KMS-11 (cell line): ENCODE results near the gene EPS15.

Source experiments
- H2AFZ ChIP-seq: fragments of 200-600 bp; sonication (generic); 2 replicates; pipeline ENCODE4 v1.6.1; 2016; ENCODE audit warnings: antibody characterized with exemption, mixed run types, low read depth
- H3K27ac ChIP-seq: fragments of 200-600 bp; sonication (generic); 2 replicates; pipeline ENCODE4 v1.6.1; 2016; ENCODE audit warnings: mild to moderate bottlenecking, mixed run types
- H3K27me3 ChIP-seq: fragments of 200-600 bp; sonication (generic); 2 replicates; pipeline ENCODE4 v1.6.1; 2017; ENCODE audit warnings: mild to moderate bottlenecking, low read depth, mixed run types, moderate library complexity; ENCODE audit not compliant: insufficient read depth
- H3K36me3 ChIP-seq: fragments of 200-600 bp; sonication (generic); 2 replicates; pipeline ENCODE4 v1.6.1; 2017; ENCODE audit warnings: mild to moderate bottlenecking, mixed run types; ENCODE audit not compliant: insufficient read depth
- H3K4me1 ChIP-seq: fragments of 200-600 bp; sonication (generic); 2 replicates; pipeline ENCODE4 v1.6.1; 2016; ENCODE audit warnings: mild to moderate bottlenecking, low read depth, mixed run types; ENCODE audit not compliant: poor library complexity, severe bottlenecking
- H3K4me2 ChIP-seq: fragments of 200-600 bp; sonication (generic); 2 replicates; pipeline ENCODE4 v1.7.0; 2016; ENCODE audit warnings: mild to moderate bottlenecking, mixed run types
- H3K4me3 ChIP-seq: fragments of 200-600 bp; sonication (generic); IDR thresholded peaks from 2 replicates; pipeline ENCODE4 v1.6.1; 2017; ENCODE audit warnings: low read depth, low read length, mixed read lengths; ENCODE audit not compliant: insufficient read depth
- H3K79me2 ChIP-seq: fragments of 200-600 bp; sonication (generic); 2 replicates; pipeline ENCODE4 v1.6.1; 2016; ENCODE audit warnings: low read depth, mixed run types; ENCODE audit not compliant: insufficient read depth
- H3K9ac ChIP-seq: fragments of 200-600 bp; sonication (generic); 2 replicates; pipeline ENCODE4 v1.6.1; 2016; ENCODE audit warnings: mild to moderate bottlenecking, mixed run types
- H4K20me1 ChIP-seq: fragments of 200-600 bp; sonication (generic); 2 replicates; pipeline ENCODE4 v1.6.1; 2016; ENCODE audit warnings: mild to moderate bottlenecking, mixed run types; ENCODE audit not compliant: insufficient read depth
- TF ChIP-seq, protein P1 (sequence below): fragments of 200-600 bp; sonication (generic); conservative IDR thresholded peaks from 2 replicates; pipeline ENCODE4 v1.6.1; 2017; ENCODE audit warnings: low read depth, mild to moderate bottlenecking, antibody characterized with exemption, low read length, moderate library complexity, mixed read lengths

Gene EPS15

DNA sequence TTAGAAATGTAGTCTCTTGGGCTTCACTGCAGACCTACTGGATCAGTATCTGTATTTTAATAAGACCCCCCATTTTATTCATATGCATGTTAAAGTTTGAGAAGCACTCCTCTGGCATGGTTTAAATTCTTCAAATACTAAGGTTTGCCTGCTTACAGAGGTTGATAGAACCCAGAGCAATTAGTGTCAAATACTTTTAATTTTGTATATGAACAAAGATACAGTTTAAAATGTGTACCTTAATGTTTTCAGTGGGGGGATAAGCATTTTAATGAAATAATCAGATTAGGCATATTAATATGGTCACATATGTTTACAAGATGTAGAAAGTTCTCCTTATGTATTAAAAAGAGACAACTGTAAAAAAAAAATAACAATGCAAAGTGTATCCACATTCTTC, 40.4 kb upstream of the EPS15 start:
- Histone ChIP-seq H3K27ac (no peak overlapping the region), H3K27me3 (no peaks in the 10 kb centered on the region), H3K4me2 (no peak overlapping the region), H3K9ac (no peak overlapping the region), H3K79me2 (no peaks in the 10 kb centered on the region), H3K4me1 (no peaks in the 10 kb centered on the region), H2AFZ (no peak overlapping the region), H3K4me3 (no peak overlapping the region), H4K20me1 (no peaks in the 10 kb centered on the region), H3K36me3 (no peaks in the 10 kb centered on the region)
- TF ChIP-seq, protein P1, sequence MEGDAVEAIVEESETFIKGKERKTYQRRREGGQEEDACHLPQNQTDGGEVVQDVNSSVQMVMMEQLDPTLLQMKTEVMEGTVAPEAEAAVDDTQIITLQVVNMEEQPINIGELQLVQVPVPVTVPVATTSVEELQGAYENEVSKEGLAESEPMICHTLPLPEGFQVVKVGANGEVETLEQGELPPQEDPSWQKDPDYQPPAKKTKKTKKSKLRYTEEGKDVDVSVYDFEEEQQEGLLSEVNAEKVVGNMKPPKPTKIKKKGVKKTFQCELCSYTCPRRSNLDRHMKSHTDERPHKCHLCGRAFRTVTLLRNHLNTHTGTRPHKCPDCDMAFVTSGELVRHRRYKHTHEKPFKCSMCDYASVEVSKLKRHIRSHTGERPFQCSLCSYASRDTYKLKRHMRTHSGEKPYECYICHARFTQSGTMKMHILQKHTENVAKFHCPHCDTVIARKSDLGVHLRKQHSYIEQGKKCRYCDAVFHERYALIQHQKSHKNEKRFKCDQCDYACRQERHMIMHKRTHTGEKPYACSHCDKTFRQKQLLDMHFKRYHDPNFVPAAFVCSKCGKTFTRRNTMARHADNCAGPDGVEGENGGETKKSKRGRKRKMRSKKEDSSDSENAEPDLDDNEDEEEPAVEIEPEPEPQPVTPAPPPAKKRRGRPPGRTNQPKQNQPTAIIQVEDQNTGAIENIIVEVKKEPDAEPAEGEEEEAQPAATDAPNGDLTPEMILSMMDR, result no peak

DNA sequence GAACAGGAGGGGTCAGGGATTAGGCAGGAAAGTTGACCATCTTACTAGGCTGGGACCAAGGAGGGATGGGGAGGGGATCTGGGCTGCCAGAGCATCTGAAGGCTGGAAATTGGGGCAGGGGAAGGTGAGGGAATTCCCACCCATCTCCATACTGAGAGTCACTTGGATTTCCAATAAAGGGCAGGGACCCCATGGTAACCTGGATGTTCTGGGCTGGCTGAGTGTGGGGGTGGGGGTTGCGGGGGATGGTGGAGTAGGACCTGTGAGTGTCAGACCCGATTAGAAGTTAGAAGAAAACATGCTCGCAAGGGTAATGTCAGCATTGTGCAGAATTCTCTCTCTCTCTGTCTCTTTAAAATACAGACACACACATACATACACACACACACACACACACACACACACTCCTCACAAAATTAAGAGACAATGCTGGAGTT, 40.0 kb upstream of the EPS15 start:
- no peak overlapping the region for H3K27ac ChIP-seq
- no peaks in the 10 kb centered on the region for H3K36me3 ChIP-seq
- no peaks in the 10 kb centered on the region for H4K20me1 ChIP-seq
- no peak overlapping the region for H3K9ac ChIP-seq
- no peak overlapping the region for H2AFZ ChIP-seq
- H3K4me1 ChIP-seq, result no peaks in the 10 kb centered on the region
- TF ChIP-seq, protein P1, result no peak
- H3K4me2 ChIP-seq, result no peak overlapping the region
- no peaks in the 10 kb centered on the region for H3K27me3 ChIP-seq
- H3K79me2 ChIP-seq, result no peaks in the 10 kb centered on the region
- H3K4me3 ChIP-seq, result no peak overlapping the region

DNA sequence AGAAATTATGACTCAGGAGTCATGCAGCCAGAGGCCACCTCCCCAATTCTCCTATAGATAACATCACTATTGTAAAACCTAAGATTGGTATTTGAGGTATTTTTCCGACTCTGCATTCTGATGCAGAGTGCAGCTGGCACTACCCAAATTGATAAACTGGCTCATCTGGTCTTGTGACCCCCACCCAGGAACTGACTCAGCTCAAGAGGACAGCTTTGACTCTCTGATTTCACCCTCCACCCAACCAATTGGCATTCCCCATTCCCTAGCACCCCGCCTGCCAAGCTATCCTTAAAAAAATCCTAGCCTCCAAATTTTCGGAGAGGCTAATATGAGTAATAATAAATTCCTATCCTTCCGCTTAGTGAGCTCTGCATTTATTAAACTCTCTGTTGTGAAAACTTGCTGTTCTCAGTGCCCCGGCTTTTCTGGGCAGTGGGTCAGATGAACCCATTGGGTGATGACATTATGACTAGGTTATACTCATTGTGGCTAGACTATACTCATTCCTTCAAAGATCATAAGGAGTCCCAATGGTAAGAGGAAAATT, 39.4 kb upstream of the EPS15 start:
- TF ChIP-seq, protein P1, result no peak
- no peaks in the 10 kb centered on the region for H3K27me3 ChIP-seq
- no peak overlapping the region for H3K9ac ChIP-seq
- H3K27ac ChIP-seq, result no peak overlapping the region
- H3K4me1 ChIP-seq, result no peaks in the 10 kb centered on the region
- no peak overlapping the region for H3K4me3 ChIP-seq
- H3K4me2 ChIP-seq, result no peak overlapping the region
- H2AFZ ChIP-seq, result no peak overlapping the region
- H3K79me2 ChIP-seq, result no peaks in the 10 kb centered on the region
- no peaks in the 10 kb centered on the region for H3K36me3 ChIP-seq
- no peaks in the 10 kb centered on the region for H4K20me1 ChIP-seq

DNA sequence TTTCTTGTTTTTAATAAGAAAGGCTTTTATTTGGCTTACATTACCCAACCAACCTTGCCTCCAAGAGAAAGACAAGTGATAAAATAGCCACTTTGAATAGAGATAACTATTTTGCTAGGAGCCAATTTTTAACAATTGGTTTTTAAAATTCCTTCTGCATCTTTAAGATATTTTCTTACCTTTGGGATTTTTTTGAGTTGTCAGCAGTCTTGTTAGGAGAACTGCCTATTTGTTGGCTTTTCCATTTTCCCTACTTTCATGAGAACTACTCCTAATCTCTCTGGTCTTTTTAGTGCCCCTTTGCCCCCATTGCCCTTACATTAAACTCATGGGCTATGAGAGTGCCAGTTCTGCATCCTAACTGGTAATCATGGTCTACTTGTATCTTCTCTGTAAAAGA, 38.1 kb upstream of the EPS15 start:
- no peak overlapping the region for H3K4me2 ChIP-seq
- no peaks in the 10 kb centered on the region for H3K36me3 ChIP-seq
- no peaks in the 10 kb centered on the region for H3K27me3 ChIP-seq
- TF ChIP-seq, protein P1, result no peak
- H3K4me3 ChIP-seq, result no peak overlapping the region
- no peak overlapping the region for H2AFZ ChIP-seq
- no peak overlapping the region for H3K27ac ChIP-seq
- H3K4me1 ChIP-seq, result no peaks in the 10 kb centered on the region
- no peaks in the 10 kb centered on the region for H4K20me1 ChIP-seq
- no peaks in the 10 kb centered on the region for H3K79me2 ChIP-seq
- no peak overlapping the region for H3K9ac ChIP-seq
